HG03442 (cell line): ENCODE data around the gene KIF6.

Source experiments
- ATAC-seq: cut with Tn5 transposase; IDR thresholded peaks from one replicate; pipeline ENCODE4 v1.9.1; 2021; ENCODE audit warnings: mild to moderate bottlenecking, moderate library complexity; ENCODE audit not compliant: unreplicated experiment

The KIF6 gene, protein sequence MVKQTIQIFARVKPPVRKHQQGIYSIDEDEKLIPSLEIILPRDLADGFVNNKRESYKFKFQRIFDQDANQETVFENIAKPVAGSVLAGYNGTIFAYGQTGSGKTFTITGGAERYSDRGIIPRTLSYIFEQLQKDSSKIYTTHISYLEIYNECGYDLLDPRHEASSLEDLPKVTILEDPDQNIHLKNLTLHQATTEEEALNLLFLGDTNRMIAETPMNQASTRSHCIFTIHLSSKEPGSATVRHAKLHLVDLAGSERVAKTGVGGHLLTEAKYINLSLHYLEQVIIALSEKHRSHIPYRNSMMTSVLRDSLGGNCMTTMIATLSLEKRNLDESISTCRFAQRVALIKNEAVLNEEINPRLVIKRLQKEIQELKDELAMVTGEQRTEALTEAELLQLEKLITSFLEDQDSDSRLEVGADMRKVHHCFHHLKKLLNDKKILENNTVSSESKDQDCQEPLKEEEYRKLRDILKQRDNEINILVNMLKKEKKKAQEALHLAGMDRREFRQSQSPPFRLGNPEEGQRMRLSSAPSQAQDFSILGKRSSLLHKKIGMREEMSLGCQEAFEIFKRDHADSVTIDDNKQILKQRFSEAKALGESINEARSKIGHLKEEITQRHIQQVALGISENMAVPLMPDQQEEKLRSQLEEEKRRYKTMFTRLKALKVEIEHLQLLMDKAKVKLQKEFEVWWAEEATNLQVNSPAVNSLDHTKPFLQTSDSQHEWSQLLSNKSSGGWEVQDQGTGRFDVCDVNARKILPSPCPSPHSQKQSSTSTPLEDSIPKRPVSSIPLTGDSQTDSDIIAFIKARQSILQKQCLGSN

GRCh38 chr6:39724787-39725631 lies at the start of gene KIF6:
Gene KIF6 (minus strand): TSS chr6:39725408. CDS start chr6:39725310, 98 bp downstream.
- peak; percentile 98 for ATAC-seq

DNA sequence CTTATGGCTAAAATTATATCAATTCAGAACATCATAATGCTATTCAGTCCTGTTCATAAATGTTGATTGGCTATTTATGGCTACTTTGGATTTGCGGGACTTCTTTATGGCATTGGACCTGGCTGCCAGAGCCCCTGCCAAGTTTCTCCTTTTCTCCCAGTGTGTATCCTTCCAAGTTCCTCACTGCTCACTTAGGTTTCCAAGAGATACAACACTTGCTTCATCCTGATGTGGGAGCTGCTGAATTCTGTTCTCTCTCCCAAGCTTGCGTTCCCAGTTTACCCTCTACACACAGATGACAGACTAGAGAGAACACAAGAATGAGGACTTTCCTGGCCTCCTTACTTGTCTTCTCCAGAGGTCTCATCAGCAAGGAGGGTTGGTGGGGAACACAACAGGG lies 48.6 kb upstream of the KIF6 start:
- no peak for ATAC-seq

- no peak for ATAC-seq
Observed at GRCh38 chr6:39772559-39773273, 47.5 kb upstream of the KIF6 start.

DNA sequence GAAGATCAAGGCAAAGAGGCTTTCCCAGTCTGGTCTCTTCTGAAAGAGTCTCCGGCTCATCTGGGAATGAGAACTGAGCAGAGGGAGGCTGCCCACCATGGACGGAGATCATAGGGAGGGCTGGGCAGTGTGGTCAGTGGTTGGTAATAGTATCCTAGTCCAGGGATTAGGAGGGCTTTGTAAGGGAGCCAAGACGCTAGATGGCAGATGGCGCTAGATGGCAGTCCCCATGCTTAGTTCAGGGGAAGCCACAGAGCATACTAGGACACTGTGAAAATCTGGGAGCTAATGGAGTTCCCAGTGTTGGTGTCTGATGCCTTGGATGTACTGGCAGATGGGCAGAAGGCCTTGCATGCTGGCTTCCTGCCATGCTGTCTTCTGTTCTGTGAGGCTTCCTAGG lies 45.2 kb upstream of the KIF6 start:
- ATAC-seq = no peak

- ATAC-seq = no peak
Observed at GRCh38 chr6:39769012-39769411, 43.8 kb upstream of the KIF6 start.

DNA sequence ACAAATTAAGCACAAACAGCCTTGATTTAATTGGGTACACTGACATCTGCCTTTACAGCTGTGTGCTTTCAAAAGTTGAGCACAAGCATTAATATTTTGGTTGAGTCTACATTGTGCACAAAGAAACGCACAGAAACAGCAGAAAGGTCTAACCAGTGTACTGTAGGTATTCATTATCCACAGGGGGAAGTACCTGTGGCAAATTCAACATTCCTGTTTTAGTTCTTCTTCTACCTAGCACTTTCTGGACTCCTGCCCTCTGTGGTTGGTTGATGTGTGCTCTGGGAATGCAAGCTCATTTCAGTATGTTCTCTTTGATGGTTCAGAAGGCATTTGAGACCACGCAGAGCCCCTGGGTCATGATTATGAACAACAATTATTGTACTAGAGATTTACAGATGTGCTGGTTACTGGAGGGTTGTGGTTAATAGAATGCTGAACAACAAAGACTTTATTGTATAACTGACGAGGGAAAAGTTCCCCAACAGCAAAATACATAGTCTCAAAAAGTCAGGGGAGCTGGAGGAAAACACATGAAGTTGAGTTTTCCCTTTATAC lies 40.4 kb upstream of the KIF6 start:
- ATAC-seq = no peak

DNA sequence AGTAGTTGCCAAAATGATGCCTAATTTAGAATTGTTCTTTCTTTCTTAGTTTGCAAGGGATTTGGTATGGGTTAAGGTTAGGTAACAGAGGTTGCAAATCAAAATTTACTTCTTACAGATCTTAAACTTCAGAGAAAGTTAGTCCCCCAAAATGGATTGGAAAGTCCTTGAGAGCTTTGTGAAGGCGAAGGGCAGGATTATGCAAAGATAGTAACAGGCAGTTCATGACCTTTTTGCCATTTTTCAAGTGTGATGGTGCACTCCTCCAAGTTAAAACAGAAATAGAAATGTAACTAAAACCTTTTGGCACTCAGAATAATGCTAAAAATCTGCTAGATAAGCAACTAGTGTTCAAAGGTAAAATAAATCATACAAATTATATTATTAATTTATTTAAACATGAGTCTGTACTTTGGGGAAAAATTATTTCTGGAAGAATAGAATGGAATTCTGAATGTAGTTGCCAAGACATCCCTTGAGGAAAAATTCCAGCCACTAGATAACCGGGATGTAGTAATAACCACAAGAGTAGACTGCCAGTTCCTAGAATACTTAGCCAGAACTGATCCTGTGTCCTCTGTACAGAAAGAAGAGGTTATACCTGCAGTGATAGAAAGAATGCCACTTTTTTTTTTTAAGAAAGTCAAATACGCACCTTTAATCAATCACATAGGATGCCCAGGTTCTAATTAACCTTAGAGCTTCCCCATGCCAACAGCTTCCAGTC lies 35.2 kb upstream of the KIF6 start:
- ATAC-seq = no peak

DNA sequence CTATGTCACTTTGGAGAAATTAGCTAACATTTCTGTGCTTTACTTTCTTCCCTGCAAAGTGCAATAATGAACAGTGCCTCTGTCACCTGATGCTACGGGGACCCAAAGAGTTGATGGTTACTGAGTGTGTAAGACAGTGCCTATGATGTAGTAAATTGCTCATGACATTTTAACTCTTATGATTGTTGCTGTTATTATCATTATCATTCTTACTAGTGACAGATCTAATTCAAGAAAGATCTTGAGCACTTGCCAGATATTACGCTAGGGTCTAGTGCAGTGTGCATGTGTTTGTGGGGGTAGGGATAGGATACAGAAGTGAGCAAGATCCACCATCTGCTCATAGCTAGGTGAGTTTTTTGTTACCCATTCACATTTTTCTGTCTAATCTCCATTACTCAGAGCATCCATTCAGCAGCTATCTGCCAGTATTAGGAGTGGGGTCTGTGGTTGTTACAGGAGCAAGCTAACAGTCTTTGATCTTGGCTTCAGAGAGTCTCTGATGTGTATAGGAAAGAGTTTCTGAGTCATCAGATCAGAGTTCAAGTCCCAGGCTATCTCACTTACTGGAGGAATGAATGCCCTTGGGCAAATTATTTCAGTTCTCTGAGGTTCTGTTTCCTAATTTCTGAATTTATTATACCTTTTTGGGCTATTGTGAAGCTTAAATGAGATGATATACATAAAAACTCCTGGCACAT lies 33.8 kb upstream of the KIF6 start:
- ATAC-seq = no peak

- ATAC-seq = no peak
Observed at GRCh38 chr6:39756582-39756981, 31.4 kb upstream of the KIF6 start.

- ATAC-seq = no peak
Observed at GRCh38 chr6:39755231-39755630, 30.0 kb upstream of the KIF6 start.

DNA sequence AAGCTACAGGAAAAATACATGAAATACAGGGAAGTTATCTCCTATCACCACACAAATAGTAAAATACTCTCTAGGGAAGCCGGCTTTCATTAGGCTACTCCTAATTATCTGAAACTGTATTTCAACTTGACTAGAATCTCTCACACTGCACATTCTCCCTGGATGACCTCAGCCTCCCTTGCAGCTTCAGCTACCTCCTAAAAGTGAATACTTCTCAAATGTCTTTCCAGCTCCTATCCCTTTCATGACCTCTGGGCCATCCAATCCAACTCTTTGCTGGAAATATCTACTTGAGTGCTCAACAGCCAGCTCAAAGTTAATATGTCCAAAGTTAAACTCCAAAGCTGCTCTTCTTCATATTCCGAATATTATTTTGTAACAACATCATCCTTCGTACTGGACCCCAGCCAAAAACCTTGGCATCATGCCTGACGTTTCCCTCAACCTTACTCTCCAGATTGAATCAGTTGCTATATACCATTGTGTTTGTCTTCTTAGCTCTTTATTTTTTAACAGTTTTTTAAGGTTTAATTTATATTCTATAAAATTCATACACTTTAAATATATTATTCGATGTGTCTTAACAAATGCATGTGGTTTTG lies 29.4 kb upstream of the KIF6 start:
- no peak for ATAC-seq

DNA sequence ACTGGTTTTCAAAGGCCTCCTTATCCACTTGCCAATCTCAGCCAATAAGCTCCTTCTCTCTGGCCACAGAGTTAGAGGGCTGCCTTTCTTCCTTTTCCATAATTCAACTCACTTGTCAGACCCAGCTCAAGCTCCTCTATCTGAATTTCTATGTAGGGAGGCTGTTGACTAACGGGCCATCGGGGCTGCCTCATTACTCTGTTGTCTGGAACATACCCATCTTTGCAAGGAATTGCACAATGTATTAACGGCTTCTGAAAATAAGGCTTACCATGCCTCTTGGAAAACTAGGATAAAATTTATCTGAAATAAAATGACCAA lies 28.5 kb upstream of the KIF6 start:
- ATAC-seq = no peak

DNA sequence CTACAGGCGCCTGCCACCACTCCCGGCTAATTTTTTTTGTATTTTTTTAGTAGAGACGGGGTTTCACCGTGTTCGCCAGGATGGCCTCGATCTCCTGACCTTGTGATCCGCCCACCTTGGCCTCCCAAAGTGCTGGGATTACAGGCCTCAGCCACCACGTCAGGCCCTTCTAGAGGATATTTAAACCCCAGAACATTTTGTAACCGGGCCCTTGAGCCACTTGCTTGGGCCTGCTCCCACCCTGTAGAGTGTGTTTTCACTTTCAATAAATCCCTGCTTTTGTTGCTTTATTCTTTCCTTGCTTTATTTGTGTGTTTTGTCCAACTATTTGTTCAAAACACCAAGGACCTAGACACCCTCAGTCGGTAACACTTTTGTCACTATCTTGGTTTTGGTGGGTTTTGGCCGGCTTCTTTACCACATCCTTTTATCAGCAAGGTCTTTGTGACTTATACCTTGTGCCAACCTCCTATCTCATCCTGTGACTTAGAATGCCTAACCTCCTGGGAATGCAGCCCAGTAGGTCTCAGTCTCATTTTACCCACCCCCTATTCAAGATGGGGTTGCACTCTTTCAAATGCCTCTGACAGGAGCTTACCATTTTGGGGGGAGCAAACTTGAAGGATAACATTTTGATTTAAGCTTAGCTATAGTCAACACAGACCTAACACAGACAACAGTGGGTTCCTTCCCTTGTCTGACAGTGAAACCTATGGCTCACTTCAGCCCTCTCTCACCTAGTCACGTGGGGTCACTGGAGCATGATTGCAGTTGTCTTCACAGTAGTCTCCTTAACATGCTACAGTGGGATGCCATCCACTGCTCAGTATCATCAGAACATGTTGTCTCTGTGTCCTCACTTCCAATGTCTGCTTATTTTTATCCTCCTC lies 27.9 kb upstream of the KIF6 start:
- no peak for ATAC-seq

DNA sequence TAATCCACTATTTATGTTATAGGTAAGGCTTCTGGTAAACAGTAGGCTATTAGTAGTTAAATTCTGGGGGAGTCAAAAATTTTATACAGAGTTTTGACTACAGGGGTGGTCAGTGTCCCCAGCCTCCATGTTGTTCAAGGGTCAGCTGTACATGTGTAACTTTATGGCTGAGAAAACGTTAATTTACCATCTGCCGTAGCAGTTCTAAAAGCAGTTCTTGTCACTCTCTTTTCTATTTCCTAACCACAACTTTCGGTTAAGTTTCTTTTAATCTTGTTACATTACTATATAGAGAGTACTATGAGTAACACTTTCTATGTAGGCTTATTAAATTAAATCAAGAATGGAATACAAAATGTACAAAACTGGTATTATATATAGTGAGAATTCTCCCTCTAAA lies 21.6 kb upstream of the KIF6 start:
- ATAC-seq = no peak

- ATAC-seq = no peak
Observed at GRCh38 chr6:39733704-39734103, 8.5 kb upstream of the KIF6 start.

DNA sequence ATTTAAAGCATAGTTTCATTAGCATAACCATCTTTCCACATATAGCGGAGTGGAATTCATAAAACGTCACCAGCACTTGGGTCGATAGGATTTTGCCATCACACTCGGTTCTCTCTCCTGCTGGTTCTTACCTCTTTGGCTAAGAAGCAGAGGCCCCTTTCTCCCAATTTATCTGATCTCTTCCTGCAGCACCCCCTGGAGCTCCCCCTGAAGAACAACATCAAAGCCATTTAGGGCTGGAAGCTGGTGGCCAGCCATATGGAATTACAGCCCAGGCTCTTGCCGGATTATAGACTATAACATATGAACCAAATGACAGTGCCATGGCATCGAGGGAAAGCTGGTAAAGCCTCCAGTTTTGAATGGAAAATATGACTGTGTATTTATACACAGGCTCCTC lies 6.4 kb upstream of the KIF6 start:
- ATAC-seq = no peak

DNA sequence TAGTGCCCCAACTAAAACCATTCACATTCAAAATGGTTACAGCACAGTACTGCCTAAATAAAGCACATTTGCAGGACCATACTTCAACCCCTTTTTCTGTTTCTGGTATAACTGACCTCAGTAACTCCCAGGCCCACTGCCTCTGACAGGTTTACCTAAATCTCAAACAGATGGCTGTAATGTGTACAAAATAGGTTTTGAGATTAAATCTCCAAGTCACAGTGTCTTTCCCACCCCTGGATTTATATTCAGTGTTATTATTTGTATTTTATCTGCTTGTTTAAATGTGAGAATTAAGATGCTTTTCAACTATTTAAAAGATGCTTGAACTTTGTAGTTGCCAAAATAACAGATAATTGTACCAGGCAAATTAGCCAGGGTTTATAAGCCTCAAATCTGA lies 4.7 kb upstream of the KIF6 start:
- no peak for ATAC-seq

GRCh38 chr6:39725632-39725997 lies 407 bp upstream of the KIF6 start:
- no peak for ATAC-seq
